ENCODE data around the gene SMARCB1.

Gene SMARCB1

DNA sequence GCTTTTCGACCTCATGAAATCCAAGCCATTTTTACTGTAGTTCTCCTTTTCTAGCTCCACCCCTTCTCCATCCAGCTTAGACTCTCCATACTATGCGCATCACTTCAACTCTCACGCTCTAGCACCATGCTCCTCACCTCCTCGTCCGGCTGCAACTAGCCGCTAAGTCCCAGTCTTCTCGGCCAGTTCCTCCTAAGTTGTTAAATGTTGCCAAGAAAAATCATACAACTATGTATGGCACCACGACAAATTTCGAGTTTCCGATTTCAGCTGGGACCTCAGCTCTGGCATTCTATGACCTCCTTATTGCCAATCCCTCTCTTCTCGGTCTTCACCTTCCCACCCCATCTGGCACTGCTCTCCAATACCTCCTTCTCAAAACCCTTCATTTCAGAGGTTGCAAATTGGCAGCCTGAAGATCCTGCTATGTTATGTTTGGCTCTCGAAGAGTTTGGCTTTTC lies 36.9 kb upstream of the SMARCB1 start:
- peak; percentile 5 for DNase-seq (ENCODE audit: low spot score)
- no peak for TF ChIP-seq CTCF (IDR thresholded peaks at IDR 0.05; ENCODE audit: extremely low read depth, missing control alignments)

DNA sequence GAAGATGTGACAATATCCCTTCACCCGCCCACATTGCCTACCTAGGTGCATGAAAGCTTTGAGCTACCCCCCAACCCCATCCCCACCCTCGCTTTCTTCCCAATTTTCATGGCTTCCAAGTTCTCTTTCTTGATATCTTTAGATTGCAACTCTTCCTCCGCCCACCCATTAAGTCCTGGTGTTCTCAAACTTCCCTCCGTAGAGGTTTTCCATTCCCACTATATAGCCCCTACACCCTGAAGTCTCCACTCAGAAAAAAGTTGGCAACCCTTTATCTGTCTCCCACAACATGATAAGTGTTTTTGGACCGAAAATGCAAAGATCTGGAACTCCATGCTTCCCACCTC lies 36.4 kb upstream of the SMARCB1 start:
- DNase-seq (ENCODE audit: low spot score) = no peak
- TF ChIP-seq CTCF (IDR thresholded peaks at IDR 0.05; ENCODE audit: extremely low read depth, missing control alignments) = no peak

DNA sequence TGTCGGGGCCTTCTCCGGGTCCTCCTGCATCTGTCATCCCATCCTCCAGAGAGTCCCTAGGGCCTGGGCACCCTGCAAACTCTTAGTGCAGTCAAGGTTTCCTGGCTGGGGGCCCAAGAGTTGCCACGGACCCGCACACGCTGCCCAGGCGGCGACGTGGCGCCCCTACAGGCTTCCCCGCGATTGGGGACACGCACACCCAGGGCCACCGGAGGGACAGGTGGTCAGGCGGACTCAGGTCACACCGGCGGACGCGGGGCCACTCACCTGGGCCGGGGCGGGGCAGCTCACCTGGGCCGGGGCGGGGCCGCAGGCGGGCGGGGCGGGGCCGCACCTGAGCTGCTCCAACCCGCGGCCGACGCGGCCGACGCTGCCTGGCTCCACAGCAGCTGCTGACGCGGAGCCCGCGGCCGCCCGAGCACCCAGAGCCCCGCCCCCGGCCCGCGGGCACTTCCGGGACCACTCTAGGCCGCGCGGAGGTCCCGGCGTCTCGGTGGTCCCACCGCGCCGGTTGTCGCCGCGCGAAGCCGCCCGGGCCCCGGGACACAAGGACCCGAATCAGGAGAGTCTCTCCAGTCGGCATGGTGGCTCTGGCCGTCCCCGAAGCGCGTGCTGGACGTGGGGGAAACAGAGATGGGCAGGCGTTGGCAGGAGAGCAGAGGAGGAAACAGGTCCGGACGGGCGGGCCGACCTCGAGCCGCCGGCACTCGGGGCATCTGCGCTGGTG lies 35.9 kb upstream of the SMARCB1 start, which contains the start of gene ZNF70:
ZNF70 (minus strand) TSS at position 399 of the 727 bp plus-strand sequence. CDS start 5,972 bp downstream, outside the sequence.
- no peak for TF ChIP-seq CTCF (IDR thresholded peaks at IDR 0.05; ENCODE audit: extremely low read depth, missing control alignments)
- DNase-seq (ENCODE audit: low spot score) = peak; percentile 96

GRCh38 chr22:23751441-23751996 lies 35.2 kb upstream of the SMARCB1 start:
- no peak for TF ChIP-seq CTCF (IDR thresholded peaks at IDR 0.05; ENCODE audit: extremely low read depth, missing control alignments)
- no peak for DNase-seq (ENCODE audit: low spot score)

- peak; percentile 77 for DNase-seq (ENCODE audit: low spot score)
Observed at GRCh38 chr22:23752090-23752691, 34.6 kb upstream of the SMARCB1 start.

GRCh38 chr22:23752750-23753149 lies 34.0 kb upstream of the SMARCB1 start:
- TF ChIP-seq CTCF (IDR thresholded peaks at IDR 0.05; ENCODE audit: extremely low read depth, missing control alignments) = no peak
- DNase-seq (ENCODE audit: low spot score) = peak; percentile 50

More at GRCh38 chr22:23752090-23752691, 34.6 kb upstream of the SMARCB1 start:
- no peak for TF ChIP-seq CTCF (IDR thresholded peaks at IDR 0.05; ENCODE audit: extremely low read depth, missing control alignments)

GRCh38 chr22:23753385-23753784 lies 33.4 kb upstream of the SMARCB1 start:
- no peak for TF ChIP-seq CTCF (IDR thresholded peaks at IDR 0.05; ENCODE audit: extremely low read depth, missing control alignments)
- DNase-seq (ENCODE audit: low spot score) = peak; percentile 30

All from GM20000 (cell line).